Psoas muscle (tissue), 8 donors: ENCODE results near the gene HEATR5A. TPM values are rescaled to one million over a fixed set of nuclear protein-coding genes. Genes with fewer than 3 reads are reported as not detected.
"Not testable (repeated sequence)": the region's sequence is repeated elsewhere in the genome, so short reads cannot be mapped to it uniquely, and the experiment has no call there.

ENCODE experiments used
- ATAC-seq, 4 donors: fragments of 200-7000 bp; cut with Tn5 transposase; one replicate each; pipeline ENCODE4 v1.9.1; 2020; ENCODE audit warnings: moderate library complexity in 3 of 4, mild to moderate bottlenecking in 2 of 4
- DNase-seq, 2 donors: peaks; one replicate each; pipeline ENCODE4 v3.0.0-alpha.2; 2020
- H3K27ac ChIP-seq: fragments of 200-600 bp; one replicate; pipeline ENCODE4 v1.8.0; 2022
- H3K27me3 ChIP-seq, 3 donors: fragments of 200-600 bp in 1 of 3; one replicate each; pipeline versions ENCODE4 v1.6.1 to v1.8.0; 2013 to 2022; ENCODE audit warnings: low read length in 2 of 3, mild to moderate bottlenecking in 2 of 3, moderate library complexity in 1 of 3; ENCODE audit not compliant: insufficient read depth in 3 of 3
- H3K36me3 ChIP-seq, 2 donors: fragments of 200-600 bp in 1 of 2; one replicate each; pipeline versions ENCODE4 v1.6.1 to v1.8.0; 2013 to 2022; ENCODE audit warnings: low read depth in 1 of 2, mild to moderate bottlenecking in 1 of 2, moderate library complexity in 1 of 2; ENCODE audit not compliant: insufficient read depth in 1 of 2
- H3K4me1 ChIP-seq: fragments of 200-600 bp; one replicate; pipeline ENCODE4 v1.8.0; 2022
- H3K4me3 ChIP-seq: fragments of 200-600 bp; one replicate; pipeline ENCODE4 v1.8.0; 2022; ENCODE audit warnings: mild to moderate bottlenecking
- H3K9me3 ChIP-seq: fragments of 200-600 bp; one replicate; pipeline ENCODE4 v1.8.0; 2022
- CTCF ChIP-seq: fragments of 200-600 bp; IDR thresholded peaks from one replicate; pipeline ENCODE4 v1.8.0; 2022; ENCODE audit warnings: antibody characterized with exemption
- WGBS, 3 donors: extraction: QIAGEN DNeasy Blood & Tissue Kit; methylation state at CpG; one replicate each; pipeline versions ENCODE4 v1.1.6 to v1.1.7; 2013; 5-methylcytosine and 5-hydroxymethylcytosine counted together
- intact Hi-C, 2 donors: fragments of 100-400 bp; cut with DNase I; formaldehyde crosslinking; loops; one replicate each; pipeline versions ENCODE4 v1.11.0 to v1.14.2; 2022
- polyA plus RNA-seq, 3 donors: library from polyadenylated mRNA; stranded (reverse); fragments of 200-250 nt; gene quantifications; one replicate each; pipeline ENCODE4 v1.2.3, GENCODE V29; 2013
- total RNA-seq, 4 donors: library from RNA; stranded (reverse); fragmentation: NEBNext Ultra II Directional in 2 of 4; extraction: Animal tissue kit (Norgen Biotek cat#: 25700) in 2 of 4; gene quantifications; one replicate each; pipeline versions ENCODE4 v1.2.1 to v1.2.4, GENCODE V29; 2021 to 2023
- donor health status: healthy with polysubstance abuse.
- donor health status: DM: no; HTN: no; CAD: no; lungs with moderate emphysema.
- donor health status: Bipolar disorder and iron deficiency.
- donor health status: healthy.
- donor health status: DM: yes; HTN: yes; CAD: no.
- donor health status: DM: no; HTN: no; CAD: no.
- donor health status: DM: no; HTN: no; CAD: no.
- donor health status: DM: yes; HTN: yes; CAD: no.

HEATR5A gene
- total and polyA plus RNA-seq, 7 donors: 10.2 to 40.4 (median 21.5) TPM

GRCh38 chr14:31445703-31446102 lies 25.4 kb upstream of the HEATR5A start:
- ATAC-seq (no peak), DNase-seq (no peak)
- intact Hi-C loops: no loop called here
- 91 to 93% (median 92%) methylated on average over 1 of the region's 1 CpG for WGBS, 3 donors
- H3K27ac ChIP-seq: no peak overlapping the region
- H3K4me1 ChIP-seq: no peaks in the 10 kb centered on the region
- no peak for TF ChIP-seq CTCF
- H3K27me3 ChIP-seq: no peaks in the 10 kb centered on the region
- no peak overlapping the region for H3K4me3 ChIP-seq
- peaks cover 0 to 49% of the 10 kb centered on the region in 2 donors for H3K36me3 ChIP-seq
- no peaks in the 10 kb centered on the region for H3K9me3 ChIP-seq

GRCh38 chr14:31442284-31442683 lies 21.9 kb upstream of the HEATR5A start:
- Histone ChIP-seq H3K4me1 (no peaks in the 10 kb centered on the region), H3K4me3 (no peak overlapping the region), H3K27ac (no peak overlapping the region), H3K9me3 (no peaks in the 10 kb centered on the region), H3K36me3 (peaks cover 0 to 16% of the 10 kb centered on the region in 2 donors), H3K27me3 (no peaks in the 10 kb centered on the region)
- WGBS, 3 donors: 64 to 82% (median 65%) methylated on average over 6 of the region's 6 CpGs
- ATAC-seq: no peak
- DNase-seq: no peak
- intact Hi-C loops: no loop called here
- TF ChIP-seq CTCF: no peak

GRCh38 chr14:31441273-31442111 lies 21.1 kb upstream of the HEATR5A start:
- H3K36me3 ChIP-seq: peaks cover 0 to 8% of the 10 kb centered on the region in 2 donors
- H3K4me1 ChIP-seq: no peaks in the 10 kb centered on the region
- H3K27ac ChIP-seq: no peak overlapping the region
- ATAC-seq: no peak
- no peaks in the 10 kb centered on the region for H3K27me3 ChIP-seq
- H3K9me3 ChIP-seq: no peaks in the 10 kb centered on the region
- no peak for DNase-seq
- WGBS, 3 donors: 83 to 90% (median 89%) methylated on average over 7 of the region's 7 CpGs
- H3K4me3 ChIP-seq: no peak overlapping the region
- TF ChIP-seq CTCF: no peak
- intact Hi-C loops: no loop called here

- no peak for TF ChIP-seq CTCF
- intact Hi-C loops: no loop called here
Measured at GRCh38 chr14:31440280-31440679, 19.9 kb upstream of the HEATR5A start.

GRCh38 chr14:31439561-31439960 lies 19.2 kb upstream of the HEATR5A start:
- intact Hi-C loops: no loop called here
- H3K27ac ChIP-seq: no peak overlapping the region
- no peak overlapping the region for H3K4me3 ChIP-seq
- H3K36me3 ChIP-seq: peaks cover 0 to 4% of the 10 kb centered on the region in 2 donors
- no peaks in the 10 kb centered on the region for H3K27me3 ChIP-seq
- TF ChIP-seq CTCF: no peak
- no peaks in the 10 kb centered on the region for H3K9me3 ChIP-seq
- no peak for ATAC-seq
- 58 to 63% (median 60%) methylated on average over 2 of the region's 2 CpGs for WGBS, 3 donors
- DNase-seq: no peak
- peaks cover 11% of the 10 kb centered on the region for H3K4me1 ChIP-seq

More at GRCh38 chr14:31440280-31440679, 19.9 kb upstream of the HEATR5A start:
- H3K4me1 ChIP-seq: peaks cover 4% of the 10 kb centered on the region
- H3K9me3 ChIP-seq: no peaks in the 10 kb centered on the region
- ATAC-seq (no peak), DNase-seq (no peak)
- no peak overlapping the region for H3K27ac ChIP-seq
- H3K27me3 ChIP-seq: no peaks in the 10 kb centered on the region
- no peak overlapping the region for H3K4me3 ChIP-seq
- peaks cover 0 to 8% of the 10 kb centered on the region in 2 donors for H3K36me3 ChIP-seq

- ATAC-seq, DNase-seq, H3K36me3 ChIP-seq, H3K4me3 ChIP-seq, H3K9me3 ChIP-seq, H3K27me3 ChIP-seq, H3K27ac ChIP-seq, intact Hi-C loops: not testable (repeated sequence)
- 91 to 96% (median 96%) methylated on average over 8 to 36 of the region's 45 CpGs for WGBS, 3 donors
- H3K4me1 ChIP-seq: peaks cover 11% of the 10 kb centered on the region
Measured at GRCh38 chr14:31437045-31437691, 16.8 kb upstream of the HEATR5A start.
